ENCODE results near the gene EGF.

GRCh38 chr4:109994415-109994827 is 81.7 kb downstream of the EGF start:
- no peak for TF ChIP-seq ZNF114 (tag by site-specific recombination; IDR thresholded peaks at IDR 0.05)
- TF ChIP-seq ZSCAN4 (tag by site-specific recombination; IDR thresholded peaks at IDR 0.05) = no peak
- TF ChIP-seq CTCF (tag by site-specific recombination; IDR thresholded peaks at IDR 0.05) = no peak
- no peak for TF ChIP-seq ZNF398 (tag by site-specific recombination; IDR thresholded peaks at IDR 0.05)
- TF ChIP-seq ZNF18 (tag by site-specific recombination; IDR thresholded peaks at IDR 0.05) = no peak
- TF ChIP-seq PBX3 (CRISPR knock-in tag; IDR thresholded peaks at IDR 0.05) = no peak
- TF ChIP-seq ZNF121 (tag by site-specific recombination; IDR thresholded peaks at IDR 0.05) = no peak
- no peak for TF ChIP-seq SETDB1 (IDR thresholded peaks at IDR 0.05; ENCODE audit: insufficient read length, low read length)
- TF ChIP-seq ZNF549 (tag by site-specific recombination; IDR thresholded peaks at IDR 0.05) = no peak
